ENCODE data around the gene NAGS. TPM values are rescaled to one million over a fixed set of nuclear protein-coding genes. Genes with fewer than 3 reads are reported as not detected.

Gene NAGS
- total and polyA plus RNA-seq, 2 experiments from 2014 or later = 4.2 to 7.2 TPM

GRCh38 chr17:44000141-44000860 lies 4.1 kb upstream of the NAGS start (continued):
- TF ChIP-seq CTCF (conservative IDR thresholded peaks at IDR 0.05; ENCODE audit: low read depth in 2 of 2) (no peak), STAT1 (IDR thresholded peaks at IDR 0.05; ENCODE audit: unreplicated experiment) (no peak)

- Histone ChIP-seq H3F3A (replicated peaks; ENCODE audit: low read depth) (no peaks in the 10 kb centered on the region), H3K27me3 (ENCODE audit: insufficient read depth) (peaks cover 34% of the 10 kb centered on the region), H3K9me2 (ENCODE audit: insufficient read depth) (no peaks in the 10 kb centered on the region), H2AFZ (no peak overlapping the region), H3K36me3 (ENCODE audit: insufficient read depth) (no peaks in the 10 kb centered on the region), H4K20me1 (replicated peaks; ENCODE audit: insufficient read depth) (no peaks in the 10 kb centered on the region), H3K4me3 (no peak overlapping the region), H3K4me1 (ENCODE audit: insufficient read depth) (peaks cover 6% of the 10 kb centered on the region), H3K4me2 (no peak overlapping the region), H3K79me2 (replicated peaks; ENCODE audit: insufficient read depth) (no peaks in the 10 kb centered on the region), H3K27ac (ENCODE audit: low read depth) (no peak overlapping the region)
- Mint-ChIP-seq H3K36me3 (ENCODE audit: low read depth) (no peaks in the 10 kb centered on the region), H3K27me3 (ENCODE audit: insufficient read depth, low read depth, poor library complexity) (peaks cover 28% of the 10 kb centered on the region), H3K4me3 (no peak overlapping the region), H3K9me3 (no peaks in the 10 kb centered on the region), H3K27ac (no peak overlapping the region), H3K4me1 (no peaks in the 10 kb centered on the region; the same call in 2 of the 3 replicates)
- TF ChIP-seq EZH2 (IDR thresholded peaks at IDR 0.05; ENCODE audit: low read depth, unreplicated experiment) (no peak), NANOG (IDR thresholded peaks at IDR 0.05; ENCODE audit: borderline replicate concordance) (no peak), ETS1 (IDR thresholded peaks at IDR 0.05) (no peak), CTCF (conservative IDR thresholded peaks at IDR 0.05; ENCODE audit: low read depth in 2 of 2) (no peak), REST (IDR thresholded peaks at IDR 0.05; ENCODE audit: unreplicated experiment) (no peak)
- ATAC-seq (no peak), DNase-seq (ENCODE audit: low spot score) (no peak)
Measured at GRCh38 chr17:44000871-44001460, 3.5 kb upstream of the NAGS start.
